Ovary (tissue), 10 donors: ENCODE data around the gene CDK4. TPM values are rescaled to one million over a fixed set of nuclear protein-coding genes. Genes with fewer than 3 reads are reported as not detected.

Experiments
- DNase-seq, 5 donors: peaks; one replicate each; pipeline ENCODE4 v3.0.0-alpha.2; 2019 to 2020
- H3K27ac ChIP-seq, 2 donors: fragments of 200-600 bp; one replicate each; pipeline versions ENCODE4 v1.5.1 to v1.8.0; 2019 to 2022
- H3K27me3 ChIP-seq: fragments of 200-600 bp; one replicate; pipeline ENCODE4 v1.8.0; 2022
- H3K36me3 ChIP-seq: fragments of 200-600 bp; sonication (generic); one replicate; pipeline ENCODE4 v1.5.1; 2019
- H3K4me1 ChIP-seq: one replicate; pipeline ENCODE4 v1.8.1; 2013; ENCODE audit warnings: mild to moderate bottlenecking, moderate library complexity; ENCODE audit not compliant: insufficient read depth
- H3K4me3 ChIP-seq: fragments of 200-600 bp; sonication (generic); one replicate; pipeline ENCODE4 v1.5.1; 2017
- H3K9me3 ChIP-seq, 2 donors: fragments of 200-600 bp in 1 of 2; sonication (generic) in 1 of 2; one replicate each; pipeline versions ENCODE4 v1.5.1 to v1.8.1; 2013 to 2019; ENCODE audit warnings: mild to moderate bottlenecking in 1 of 2, moderate library complexity in 1 of 2
- EP300 ChIP-seq: sonication (generic); formaldehyde crosslinking; IDR thresholded peaks from one replicate; pipeline ENCODE4 v1.6.1; 2017; ENCODE audit warnings: antibody characterized with exemption
- POLR2A ChIP-seq: fragments of 450-650 bp; IDR thresholded peaks from one replicate; pipeline ENCODE4 v1.6.1; 2017; ENCODE audit warnings: antibody characterized with exemption, mild to moderate bottlenecking, moderate library complexity
- WGBS, 3 donors: extraction: QIAGEN DNeasy Blood & Tissue Kit in 1 of 3; methylation state at CpG; one replicate each; pipeline versions ENCODE4 v1.1.5 to v1.1.7; 2013 to 2017; 5-methylcytosine and 5-hydroxymethylcytosine counted together
- intact Hi-C, 4 donors: fragments of 100-400 bp; cut with DNase I; formaldehyde crosslinking; loops; one replicate each; pipeline versions ENCODE4 v1.11.0 to v1.15.1; 2022 to 2023
- long read RNA-seq, 3 donors: library from polyadenylated mRNA in 2 of 3; unstranded in 2 of 3; transcript quantifications; one replicate each; pipeline ENCODE4 v2.0.0 and lab custom pipeline, GENCODE V29; 2021 to 2026
- polyA plus RNA-seq, 2 donors: library from polyadenylated mRNA; stranded (reverse); fragments of 200-250 nt in 1 of 2; fragments of 350-450 nt in 1 of 2; fragmentation: Illumina TruSeq in 1 of 2; extraction: RNeasy Lipid Tissue Mini Kit (QIAGEN cat#74804) in 1 of 2; gene quantifications; one replicate each; pipeline ENCODE4 v1.2.3, GENCODE V29; 2013 to 2014
- total RNA-seq, 7 donors: library from RNA; depleted of rRNA in 2 of 7; stranded (reverse); fragments of >200 nt in 2 of 7; fragmentation: NEBNext Ultra II Directional in 3 of 7; extraction: Animal tissue kit (Norgen Biotek cat#: 25700) in 3 of 7; gene quantifications; one replicate each; pipeline versions ENCODE4 v1.1.0 to v1.2.4, GENCODE V29; 2016 to 2023
- TF ChIP-seq, protein P1 (sequence below), 3 donors: fragments of 450-650 bp in 2 of 3; fragments of 200-600 bp in 1 of 3; IDR thresholded peaks; one replicate each; pipeline versions ENCODE4 v1.5.1 to v1.8.0; 2016 to 2022; ENCODE audit warnings: antibody characterized with exemption in 3 of 3, mild to moderate bottlenecking in 1 of 3
- donor health status: DM: no; HTN: no; CAD: no; lungs with moderate emphysema.
- donor health status: DM: no; HTN: no; CAD: no.
- donor health status: Bipolar disorder and iron deficiency.
- donor health status: DM: yes; HTN: yes; CAD: no.
- donor health status: DM: no; HTN: no; CAD: no.
- donor health status: DM: yes; HTN: yes; CAD: no.

Gene CDK4
- 100 to 1,000 TPM; 111 to 175 (median 122) TPM for total RNA-seq
- polyA plus RNA-seq = 100 to 1,000 TPM in 1 of 2 donors, 10 to 100 TPM in 1; 82.7 to 127 TPM
- long read RNA-seq, donor 1, transcript CDK4-203 (7 exons, 776 nt) = minor isoform, 5 of 703 reads
- long read RNA-seq, donor 1, transcript CDK4-201 (8 exons, 2,076 nt) = major isoform, 652 of 703 reads
- long read RNA-seq, donor 1, partial matches to known transcripts = 17 of 703 reads
- long read RNA-seq, donor 1, other reads (novel, unspliced or antisense) = 28 of 703 reads
- long read RNA-seq, donor 2, transcript CDK4-201 (8 exons, 2,076 nt) = major isoform, 57 of 61 reads
- long read RNA-seq, donor 2, partial matches to known transcripts = 0 of 61 reads
- long read RNA-seq, donor 2, other reads (novel, unspliced or antisense) = 0 of 61 reads
- long read RNA-seq, donor 3, transcript CDK4-201 (8 exons, 2,076 nt) = major isoform, 179 of 208 reads
- long read RNA-seq, donor 3, partial matches to known transcripts = 11 of 208 reads
- long read RNA-seq, donor 3, other reads (novel, unspliced or antisense) = 17 of 208 reads

GRCh38 chr12:57751788-57752667 is at the start of gene CDK4:
TSS of gene CDK4 (minus strand) at chr12:57752310. CDS start at chr12:57751717, 593 bp downstream.
- intact Hi-C loops = no loop called here
- peak within 1 kb of the TSS; percentile 31 to 50 for H3K27ac ChIP-seq
- 0 to 2% (median 0%) methylated on average over 56 to 58 of the region's 58 CpGs for WGBS, 3 donors
- TF ChIP-seq, protein P1, sequence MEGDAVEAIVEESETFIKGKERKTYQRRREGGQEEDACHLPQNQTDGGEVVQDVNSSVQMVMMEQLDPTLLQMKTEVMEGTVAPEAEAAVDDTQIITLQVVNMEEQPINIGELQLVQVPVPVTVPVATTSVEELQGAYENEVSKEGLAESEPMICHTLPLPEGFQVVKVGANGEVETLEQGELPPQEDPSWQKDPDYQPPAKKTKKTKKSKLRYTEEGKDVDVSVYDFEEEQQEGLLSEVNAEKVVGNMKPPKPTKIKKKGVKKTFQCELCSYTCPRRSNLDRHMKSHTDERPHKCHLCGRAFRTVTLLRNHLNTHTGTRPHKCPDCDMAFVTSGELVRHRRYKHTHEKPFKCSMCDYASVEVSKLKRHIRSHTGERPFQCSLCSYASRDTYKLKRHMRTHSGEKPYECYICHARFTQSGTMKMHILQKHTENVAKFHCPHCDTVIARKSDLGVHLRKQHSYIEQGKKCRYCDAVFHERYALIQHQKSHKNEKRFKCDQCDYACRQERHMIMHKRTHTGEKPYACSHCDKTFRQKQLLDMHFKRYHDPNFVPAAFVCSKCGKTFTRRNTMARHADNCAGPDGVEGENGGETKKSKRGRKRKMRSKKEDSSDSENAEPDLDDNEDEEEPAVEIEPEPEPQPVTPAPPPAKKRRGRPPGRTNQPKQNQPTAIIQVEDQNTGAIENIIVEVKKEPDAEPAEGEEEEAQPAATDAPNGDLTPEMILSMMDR (IDR thresholded peaks at IDR 0.05) = peak in 1 of 3 donors; percentile 10
- TF ChIP-seq POLR2A (peak; percentile 78), EP300 (peak; percentile 30)
- H3K9me3 ChIP-seq = no peaks in the 10 kb centered on the region
- DNase-seq = peak; percentile 99
- H3K4me3 ChIP-seq = peak within 1 kb of the TSS; percentile 82
- H3K27me3 ChIP-seq = no peaks in the 10 kb centered on the region
- peaks cover 9% of the 10 kb centered on the region for H3K4me1 ChIP-seq
- H3K36me3 ChIP-seq = no peaks in the 10 kb centered on the region

- 87 to 97% (median 93%) methylated on average over 3 of the region's 3 CpGs for WGBS, 3 donors
- intact Hi-C loops = no loop called here
- no peaks in the 10 kb centered on the region for H3K4me1 ChIP-seq
- TF ChIP-seq EP300 = no peak
- TF ChIP-seq, protein P1 (IDR thresholded peaks at IDR 0.05) = no peak
- TF ChIP-seq POLR2A = no peak
- no peak overlapping the region for H3K4me3 ChIP-seq
- H3K27me3 ChIP-seq = no peaks in the 10 kb centered on the region
- no peak overlapping the region for H3K27ac ChIP-seq
- no peaks in the 10 kb centered on the region for H3K9me3 ChIP-seq
- H3K36me3 ChIP-seq = no peaks in the 10 kb centered on the region
- DNase-seq = no peak
These were observed 48.9 kb upstream of the CDK4 start for GRCh38 chr12:57800965-57801364.

DNA sequence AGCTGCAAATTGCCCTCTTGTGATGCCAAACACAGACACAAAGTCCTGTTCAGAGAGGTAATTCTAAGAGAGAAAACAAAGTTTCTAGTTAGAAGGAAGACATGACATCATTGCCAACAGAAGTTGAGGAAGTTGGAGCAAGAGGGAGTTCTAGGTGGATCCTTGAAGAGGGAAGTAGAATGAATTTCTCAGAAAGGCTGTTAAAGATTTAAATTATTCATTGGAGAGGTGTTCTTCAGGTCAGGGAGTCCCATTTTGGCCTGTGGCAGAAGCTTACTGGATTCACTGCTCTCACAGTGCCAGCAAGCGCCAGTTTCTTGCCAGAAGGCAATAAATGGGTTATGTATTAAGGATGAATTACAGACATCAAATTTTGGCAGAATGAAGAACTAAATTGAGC is 45.8 kb upstream of the CDK4 start:
- TF ChIP-seq, protein P1 (IDR thresholded peaks at IDR 0.05) = no peak
- TF ChIP-seq EP300 = no peak
- TF ChIP-seq POLR2A = no peak
- 90 to 96% (median 94%) methylated on average over 1 of the region's 1 CpG for WGBS, 3 donors
- H3K9me3 ChIP-seq = no peaks in the 10 kb centered on the region

DNA sequence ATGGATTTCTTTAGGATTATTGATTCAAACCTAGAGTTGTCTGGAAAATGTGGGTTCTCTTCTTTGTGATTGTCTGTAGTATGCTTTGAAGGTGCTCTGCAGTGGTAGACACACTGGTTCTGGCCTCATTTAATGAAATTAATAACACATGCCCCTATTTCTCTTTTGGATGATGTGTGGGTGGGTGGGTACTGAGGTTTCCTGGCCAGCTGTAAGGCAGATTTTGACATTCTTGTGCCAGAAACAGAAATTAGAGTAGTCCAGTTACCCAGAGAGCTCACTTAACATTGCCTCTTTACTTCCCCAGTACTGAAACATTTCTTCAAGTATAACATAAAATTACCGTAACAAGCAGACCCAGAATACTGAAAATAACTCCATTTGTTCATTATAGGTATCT is 44.9 kb upstream of the CDK4 start:
- TF ChIP-seq POLR2A (no peak), EP300 (no peak)
- TF ChIP-seq, protein P1 (IDR thresholded peaks at IDR 0.05) = no peak
- H3K27me3 ChIP-seq = no peaks in the 10 kb centered on the region
- H3K9me3 ChIP-seq = no peaks in the 10 kb centered on the region
- DNase-seq = no peak
- no peak overlapping the region for H3K4me3 ChIP-seq
- H3K27ac ChIP-seq = no peak overlapping the region
- H3K4me1 ChIP-seq = no peaks in the 10 kb centered on the region
- H3K36me3 ChIP-seq = no peaks in the 10 kb centered on the region
- 98 to 100% (median 99%) methylated on average over 1 of the region's 1 CpG for WGBS, 3 donors
- intact Hi-C loops = loop anchor here in 1 of 4 donors (5.0 kb wide), 1 partner anchor 35 kb away; no protein-coding TSS in a partner anchor

More for the DNA sequence above, 45.8 kb upstream of the CDK4 start:
- intact Hi-C loops = loop anchor here in 1 of 4 donors (5.0 kb wide), 1 partner anchor 34 kb away; no protein-coding TSS in a partner anchor
- Histone ChIP-seq H3K27ac (no peak overlapping the region), H3K4me3 (no peak overlapping the region), H3K4me1 (no peaks in the 10 kb centered on the region), H3K27me3 (no peaks in the 10 kb centered on the region), H3K36me3 (no peaks in the 10 kb centered on the region)
- DNase-seq = no peak
